ENCODE results near the gene HOXA7. TPM values are rescaled to one million over a fixed set of nuclear protein-coding genes. Genes with fewer than 3 reads are reported as not detected.

HOXA7 gene
- total and polyA plus RNA-seq, 2 donors (not counting 1 experiment from before 2014, with no cell fraction given), result 0.37 TPM; not detected in 1

DNA sequence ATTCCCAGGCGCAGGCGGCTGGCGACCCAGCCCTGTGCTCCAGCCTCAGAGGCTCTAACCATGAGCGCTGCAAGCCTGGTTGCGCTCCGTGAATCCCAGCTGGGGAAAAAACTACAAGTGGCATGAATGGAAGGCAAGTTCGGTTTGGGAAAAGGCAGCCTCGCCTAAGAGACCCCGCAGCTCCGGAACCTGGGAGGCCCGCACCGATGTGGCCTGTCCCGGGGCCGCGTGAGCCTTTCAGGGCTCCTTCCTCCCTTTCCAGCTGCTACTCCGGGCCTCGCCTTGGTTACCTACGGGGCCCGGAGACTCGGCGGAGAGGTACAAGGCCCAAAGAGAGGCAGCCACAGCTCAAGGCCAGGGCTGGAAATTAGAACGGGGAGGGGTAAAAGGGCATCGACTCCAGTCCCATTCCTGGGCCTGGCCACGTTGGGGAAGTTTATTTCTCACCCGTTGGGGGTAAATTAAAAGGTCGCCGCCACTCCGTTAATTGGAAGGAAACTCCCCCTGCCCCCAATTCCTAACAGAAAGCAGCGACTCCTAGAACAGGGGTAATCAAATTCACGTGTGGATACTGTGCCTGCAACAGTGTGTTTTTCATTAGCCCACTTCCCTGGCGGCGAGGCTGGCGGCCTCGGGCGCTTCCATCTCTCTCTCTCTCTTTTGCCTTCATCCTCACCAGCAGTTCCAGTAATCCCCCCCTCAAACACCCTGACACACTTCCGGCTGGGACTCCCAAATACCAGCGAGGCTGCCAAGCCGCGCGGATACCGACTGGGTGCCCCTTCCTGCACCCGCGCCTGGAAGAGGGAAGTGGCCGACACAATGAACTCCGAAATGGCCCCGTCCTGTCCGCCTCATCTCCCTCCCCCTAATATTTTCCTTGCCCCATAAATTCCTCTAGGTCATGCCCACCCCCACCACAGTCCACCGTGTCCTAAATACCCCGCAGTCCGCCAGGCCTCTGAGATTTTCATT lies 10.3 kb upstream of the HOXA7 start:
- no peaks in the 10 kb centered on the region for H3K36me3 ChIP-seq (replicated peaks in 1 of 2; ENCODE audit: control extremely low read depth in 1 of 2, control insufficient read depth in 1 of 2, extremely low read depth in 1 of 2, insufficient read depth in 2 of 2, low read length in 1 of 2)
- CTCF ChIA-PET, result interaction anchor here (1.5 kb wide), 1 partner anchor 32 kb away, joined by 6 read pairs; no protein-coding TSS in a partner anchor
- H3K9ac ChIP-seq (ENCODE audit: low read length), result no peak overlapping the region
- no peak overlapping the region for H3K4me2 ChIP-seq (replicated peaks; ENCODE audit: low read depth, low read length, poor library complexity, severe bottlenecking)
- H3K27ac ChIP-seq (ENCODE audit: low read length in 2 of 2), result no peak overlapping the region
- ATAC-seq (ENCODE audit: low read depth) (no peak), DNase-seq (peak; percentile 37)
- intact Hi-C loops (cut with micrococcal nuclease), result loop anchor here (10.0 kb wide), 2 partner anchors 892 to 972 kb away; no protein-coding TSS in a partner anchor
- peaks cover 64% of the 10 kb centered on the region for H3K27me3 Mint-ChIP-seq
- POLR2A ChIA-PET, result no interaction called here
- no peaks in the 10 kb centered on the region for H3K79me2 ChIP-seq (ENCODE audit: control insufficient read depth, insufficient read depth, low read length)
- peaks cover 20% of the 10 kb centered on the region for H3K4me1 Mint-ChIP-seq
- no peak overlapping the region for H3K4me3 Mint-ChIP-seq
- TF ChIP-seq EZH2 (IDR thresholded peaks at IDR 0.05; ENCODE audit: borderline replicate concordance, insufficient read depth, low read depth, low read length, poor library complexity, severe bottlenecking), result peak; percentile 89
- TF ChIP-seq CTCF (IDR thresholded peaks at IDR 0.05), result no peak
- H2AFZ ChIP-seq (ENCODE audit: insufficient read depth, low read depth, low read length, poor library complexity, severe bottlenecking), result no peak overlapping the region
- peaks cover 0 to 81% (median 18%) of the 10 kb centered on the region in 3 donors for H3K9me3 ChIP-seq (ENCODE audit: control extremely low read depth in 1 of 3, control insufficient read depth in 2 of 3, insufficient read depth in 1 of 3, low read length in 2 of 3)
- H3K4me1 ChIP-seq (ENCODE audit: control insufficient read depth in 2 of 2, insufficient read depth in 2 of 2, low read length in 2 of 2), result peaks cover 33 to 56% of the 10 kb centered on the region in 2 donors
- H4K20me1 ChIP-seq (ENCODE audit: control insufficient read depth, insufficient read depth, low read length, poor library complexity, severe bottlenecking), result peaks cover 10% of the 10 kb centered on the region
- H3K4me3 ChIP-seq (ENCODE audit: control extremely low read depth in 1 of 5, extremely low read depth in 1 of 5, insufficient read depth in 1 of 5, low read depth in 2 of 5, low read length in 4 of 5), result no peak overlapping the region
- peak overlapping the region; percentile 84 for H3K27ac Mint-ChIP-seq
- 9% methylated on average over 39 of the region's 50 CpGs for whole genome bisulfite sequencing (ENCODE audit: insufficient coverage)
- H3K27me3 ChIP-seq (replicated peaks in 1 of 4; ENCODE audit: control extremely low read depth in 1 of 4, control insufficient read depth in 3 of 4, insufficient read depth in 4 of 4, low read length in 3 of 4), result peaks cover 0 to 98% (median 84%) of the 10 kb centered on the region in 4 experiments
- no peaks in the 10 kb centered on the region for H3K9me3 Mint-ChIP-seq (ENCODE audit: insufficient read depth)

All from B cell (primary cell).